CD4-positive, alpha-beta T cell treated with Interleukin-4 for 4 hours (primary cell): ENCODE data around the gene UBTF.

Source experiments
- DNase-seq: peaks from one replicate; pipeline ENCODE4 v3.0.0-alpha.2; 2020

The UBTF gene

GRCh38 chr17:44197107-44197506 is 22.4 kb downstream of the UBTF start:
- no peak for DNase-seq

DNA sequence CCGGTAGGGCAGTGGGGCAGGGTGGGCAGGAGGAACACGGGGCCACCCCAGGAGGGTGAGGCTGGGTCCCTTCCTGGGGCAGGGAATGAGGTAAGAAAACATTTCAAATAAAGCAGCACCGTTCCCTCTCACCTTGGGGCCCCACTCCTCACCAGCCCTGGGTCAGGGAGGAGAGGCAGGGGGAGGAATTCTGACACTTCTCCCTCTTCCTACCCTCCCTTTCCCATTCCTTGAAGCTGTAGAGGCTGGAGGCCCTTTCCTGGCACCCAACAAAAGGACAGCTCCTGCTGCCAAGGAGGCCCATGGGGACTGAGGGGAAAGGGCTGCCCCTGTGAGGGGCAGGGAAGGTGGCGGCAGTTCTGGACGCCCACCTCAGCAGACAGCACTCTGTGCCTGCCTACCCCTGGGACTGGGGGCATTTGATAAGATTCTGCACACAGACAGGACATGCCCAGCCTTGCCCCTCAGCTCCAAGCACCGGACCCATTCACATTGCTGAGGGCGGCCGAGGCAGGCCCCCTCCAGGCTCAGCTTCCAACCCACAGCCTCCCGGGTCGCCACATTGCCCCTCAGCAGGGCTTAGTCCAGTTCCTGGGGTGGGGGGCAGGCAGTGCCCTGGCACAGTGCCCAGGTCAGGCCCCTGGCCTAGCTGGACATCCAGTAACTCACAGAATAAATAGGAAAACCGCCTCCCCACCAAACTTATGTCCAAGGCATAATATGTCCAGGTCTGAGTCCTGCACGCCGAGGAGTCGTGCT is 26.0 kb downstream of the UBTF start:
- DNase-seq, result no peak

DNA sequence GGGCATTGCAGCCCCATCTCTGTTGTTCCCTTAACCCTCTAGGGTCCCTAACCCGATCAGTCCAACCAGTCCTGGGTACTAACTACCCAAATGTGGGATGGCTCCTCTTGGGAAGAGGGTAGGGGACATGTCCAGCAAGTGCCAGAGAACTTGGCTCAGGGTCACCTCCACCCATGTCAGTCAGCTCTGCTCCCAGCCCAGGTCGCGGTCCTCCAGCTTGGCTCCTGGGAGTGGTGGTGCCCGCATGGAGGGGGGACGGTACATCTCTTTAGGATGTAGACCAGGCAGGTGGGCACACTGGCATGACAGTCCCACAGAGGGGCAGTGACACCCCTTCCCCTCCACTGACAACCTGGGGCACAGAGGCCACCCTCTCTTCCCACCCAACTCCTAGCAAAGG is 26.7 kb downstream of the UBTF start:
- DNase-seq, result no peak

- DNase-seq, result no peak
Observed at GRCh38 chr17:44191941-44192496, 27.5 kb downstream of the UBTF start.

- DNase-seq, result no peak
Observed at GRCh38 chr17:44191369-44191768, 28.1 kb downstream of the UBTF start.

DNA sequence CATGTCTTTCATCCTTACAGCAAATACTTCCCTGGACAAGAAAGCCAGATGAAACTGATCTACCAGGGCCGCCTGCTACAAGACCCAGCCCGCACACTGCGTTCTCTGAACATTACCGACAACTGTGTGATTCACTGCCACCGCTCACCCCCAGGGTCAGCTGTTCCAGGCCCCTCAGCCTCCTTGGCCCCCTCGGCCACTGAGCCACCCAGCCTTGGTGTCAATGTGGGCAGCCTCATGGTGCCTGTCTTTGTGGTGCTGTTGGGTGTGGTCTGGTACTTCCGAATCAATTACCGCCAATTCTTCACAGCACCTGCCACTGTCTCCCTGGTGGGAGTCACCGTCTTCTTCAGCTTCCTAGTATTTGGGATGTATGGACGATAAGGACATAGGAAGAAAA is 29.0 kb downstream of the UBTF start:
- DNase-seq, result no peak

GRCh38 chr17:44188576-44189403 is 30.7 kb downstream of the UBTF start:
- no peak for DNase-seq

- DNase-seq, result peak; percentile 43
Observed at GRCh38 chr17:44187131-44187899, 32.2 kb downstream of the UBTF start.

- peak; percentile 99 for DNase-seq
Observed at GRCh38 chr17:44186307-44187130, 33.0 kb downstream of the UBTF start, which contains the start of gene TMUB2. TSS of gene TMUB2 (plus strand) at chr17:44186972. CDS start at chr17:44187709, 737 bp downstream.

DNA sequence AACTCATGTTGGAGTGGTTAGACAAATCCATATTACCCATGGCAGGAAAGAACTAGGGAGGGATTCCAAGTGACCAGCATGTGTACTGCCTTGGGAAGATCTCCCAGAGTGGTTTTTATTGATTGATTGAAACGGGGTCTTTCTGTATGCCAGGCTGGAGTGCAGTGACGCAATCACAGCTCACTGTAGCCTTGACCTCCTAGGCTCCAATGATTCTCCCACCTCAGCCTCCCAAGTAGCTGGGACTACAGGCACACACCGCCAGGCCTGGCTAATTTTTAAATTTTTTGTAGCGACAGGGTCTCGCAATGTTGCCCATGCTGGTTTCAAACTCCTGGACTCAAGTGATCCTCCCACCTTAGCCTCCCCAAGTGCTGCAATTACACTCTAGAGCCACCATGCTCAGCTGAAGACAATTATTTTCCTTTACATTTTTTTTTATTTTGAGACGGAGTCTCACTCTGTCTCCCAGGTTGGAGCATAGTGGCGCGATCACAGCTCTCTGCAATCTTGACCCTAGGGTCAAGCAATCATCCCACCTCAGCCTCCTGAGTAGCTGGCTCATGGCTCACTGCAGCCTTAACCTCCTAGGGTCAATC is 35.2 kb downstream of the UBTF start:
- DNase-seq, result no peak

GRCh38 chr17:44183024-44183423 is 36.5 kb downstream of the UBTF start:
- no peak for DNase-seq

DNA sequence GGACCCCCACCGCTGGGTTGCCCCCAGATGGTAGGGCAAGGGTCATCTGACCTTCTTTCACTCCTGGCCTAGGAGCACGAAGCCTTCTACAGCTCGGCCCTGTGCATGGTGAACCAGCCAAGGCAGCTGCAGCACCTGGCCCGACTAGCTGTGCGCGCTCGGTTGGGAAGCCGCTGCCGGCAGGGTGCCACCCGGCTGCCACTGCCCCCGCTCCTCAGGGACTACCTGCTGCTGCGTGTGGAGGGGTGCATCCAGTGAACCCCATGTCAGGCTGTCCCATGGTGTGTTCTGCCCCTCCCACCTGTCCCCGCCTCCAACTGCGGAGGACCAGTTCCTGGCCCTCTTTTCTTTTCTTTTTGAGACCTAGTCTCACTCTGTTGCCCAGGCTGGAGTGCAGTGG is 41.3 kb downstream of the UBTF start:
- no peak for DNase-seq

GRCh38 chr17:44177640-44178039 is 41.8 kb downstream of the UBTF start:
- no peak for DNase-seq

- no peak for DNase-seq
Observed at GRCh38 chr17:44176671-44177501, 42.6 kb downstream of the UBTF start.

GRCh38 chr17:44176257-44176656 is 43.2 kb downstream of the UBTF start:
- DNase-seq, result no peak

- DNase-seq, result no peak
Observed at GRCh38 chr17:44174427-44174826, 45.0 kb downstream of the UBTF start.

DNA sequence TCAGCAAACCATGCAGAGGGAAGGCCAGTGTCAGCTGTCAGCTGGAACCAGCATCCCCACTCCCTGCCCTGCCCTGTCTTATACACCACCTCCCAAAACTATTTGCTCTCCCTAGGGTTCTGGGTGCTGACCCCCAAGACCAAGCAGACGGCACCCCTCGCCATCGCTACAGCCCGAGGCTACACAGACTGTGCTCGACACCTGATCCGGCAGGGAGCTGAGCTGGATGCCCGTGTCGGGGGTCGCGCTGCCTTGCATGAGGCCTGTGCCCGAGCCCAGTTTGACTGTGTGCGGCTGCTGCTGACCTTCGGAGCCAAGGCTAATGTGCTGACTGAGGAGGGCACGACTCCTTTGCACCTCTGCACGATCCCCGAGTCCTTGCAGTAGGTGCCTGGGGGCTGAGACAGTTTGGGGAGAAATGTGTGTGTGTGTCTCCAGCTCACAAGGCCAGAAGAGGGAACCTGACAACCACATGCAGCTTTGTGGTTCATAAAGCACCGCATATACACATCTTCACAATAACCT is 47.5 kb downstream of the UBTF start:
- no peak for DNase-seq

DNA sequence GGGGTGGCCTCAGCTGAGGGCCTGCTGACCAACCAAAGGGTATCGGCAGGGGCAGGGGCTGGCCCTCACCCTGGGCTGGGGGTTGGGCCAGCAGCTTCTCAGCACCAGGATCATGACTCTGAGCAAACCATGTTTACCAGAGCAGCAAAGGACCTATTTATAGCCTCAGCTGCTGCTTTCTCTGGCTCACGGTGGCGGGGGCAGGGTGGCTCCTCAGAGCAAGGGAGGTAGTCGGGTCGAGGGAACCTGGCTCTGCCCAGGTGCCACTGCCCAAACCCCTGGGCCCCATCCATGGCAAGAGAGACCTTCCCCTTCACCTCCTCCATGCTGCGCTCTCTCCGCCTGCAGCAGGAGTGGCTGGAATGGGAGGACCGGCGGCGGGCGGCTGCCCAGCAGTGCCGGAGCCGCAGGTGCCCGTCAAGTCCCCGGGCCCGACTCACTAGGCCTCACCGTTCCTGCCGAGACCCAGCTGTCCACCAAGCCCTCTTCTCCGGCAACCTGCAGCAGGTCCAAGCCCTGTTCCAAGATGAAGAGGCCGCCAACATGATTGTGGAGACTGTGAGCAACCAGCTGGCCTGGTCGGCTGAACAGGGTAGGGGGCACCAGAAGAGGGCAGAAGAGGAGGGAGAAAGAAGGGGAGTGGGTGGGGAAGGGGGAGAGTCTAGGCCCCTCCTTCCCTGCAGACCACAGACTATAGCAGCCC is 48.8 kb downstream of the UBTF start, which contains the start of gene ASB16:
Gene ASB16 (plus strand): TSS at position 206 of the 703 bp plus-strand sequence. CDS start 86 bp downstream, at position 292.
- no peak for DNase-seq

DNA sequence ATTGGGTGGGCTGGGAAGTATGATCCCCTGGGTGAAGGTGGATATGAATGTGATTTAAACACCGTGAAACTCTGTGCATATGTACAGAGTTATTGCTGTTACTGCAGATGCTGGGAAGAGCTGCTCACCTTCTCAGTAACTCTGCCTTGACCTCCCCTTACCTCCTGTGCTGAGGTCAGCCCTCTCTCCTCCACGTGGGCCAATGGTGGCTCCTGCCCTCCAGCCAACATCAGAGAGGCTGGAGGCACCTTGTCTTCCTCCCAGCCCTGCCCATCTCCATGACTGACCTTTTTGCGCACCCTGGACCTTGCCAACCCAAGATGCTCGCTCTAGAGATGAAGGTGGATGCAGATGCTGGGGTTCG is 49.4 kb downstream of the UBTF start:
- no peak for DNase-seq
